C4-2B (cell line): ENCODE results near the gene ARHGEF28.

ENCODE experiments used
- H3K27ac ChIP-seq: fragments of 450-650 bp; 2 replicates; pipeline ENCODE4 v1.5.1; 2017
- ZFX ChIP-seq: fragments of 450-650 bp; IDR thresholded peaks from 2 replicates; pipeline ENCODE4 v1.6.1; 2017
- TF ChIP-seq, protein P1 (sequence below): fragments of 450-650 bp; conservative IDR thresholded peaks from 2 replicates; pipeline ENCODE4 v1.5.1; 2017; ENCODE audit warnings: mild to moderate bottlenecking

ARHGEF28 gene

DNA sequence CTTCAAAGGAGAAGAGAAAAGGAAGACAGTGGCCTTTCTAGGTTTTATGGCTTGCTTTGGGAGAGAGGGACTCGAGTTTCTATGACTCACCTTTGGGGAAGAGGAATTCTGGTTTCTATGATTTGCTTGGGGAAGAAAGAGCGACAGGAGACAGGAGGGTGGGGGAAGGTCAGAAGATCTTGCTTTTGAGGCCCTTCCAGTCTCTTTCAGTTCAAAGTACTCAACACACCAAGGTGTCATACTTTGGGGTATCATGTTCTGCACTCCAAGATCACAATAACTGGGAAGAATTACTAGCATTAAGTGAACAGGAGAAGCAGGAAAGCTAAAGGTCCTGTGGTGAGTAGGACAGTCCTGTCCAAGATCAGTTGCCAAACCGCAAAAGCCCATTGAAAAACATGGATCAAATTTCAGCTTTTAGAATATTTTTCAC, 324.5 kb downstream of the ARHGEF28 start:
- TF ChIP-seq, protein P1, sequence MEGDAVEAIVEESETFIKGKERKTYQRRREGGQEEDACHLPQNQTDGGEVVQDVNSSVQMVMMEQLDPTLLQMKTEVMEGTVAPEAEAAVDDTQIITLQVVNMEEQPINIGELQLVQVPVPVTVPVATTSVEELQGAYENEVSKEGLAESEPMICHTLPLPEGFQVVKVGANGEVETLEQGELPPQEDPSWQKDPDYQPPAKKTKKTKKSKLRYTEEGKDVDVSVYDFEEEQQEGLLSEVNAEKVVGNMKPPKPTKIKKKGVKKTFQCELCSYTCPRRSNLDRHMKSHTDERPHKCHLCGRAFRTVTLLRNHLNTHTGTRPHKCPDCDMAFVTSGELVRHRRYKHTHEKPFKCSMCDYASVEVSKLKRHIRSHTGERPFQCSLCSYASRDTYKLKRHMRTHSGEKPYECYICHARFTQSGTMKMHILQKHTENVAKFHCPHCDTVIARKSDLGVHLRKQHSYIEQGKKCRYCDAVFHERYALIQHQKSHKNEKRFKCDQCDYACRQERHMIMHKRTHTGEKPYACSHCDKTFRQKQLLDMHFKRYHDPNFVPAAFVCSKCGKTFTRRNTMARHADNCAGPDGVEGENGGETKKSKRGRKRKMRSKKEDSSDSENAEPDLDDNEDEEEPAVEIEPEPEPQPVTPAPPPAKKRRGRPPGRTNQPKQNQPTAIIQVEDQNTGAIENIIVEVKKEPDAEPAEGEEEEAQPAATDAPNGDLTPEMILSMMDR = no peak
- no peak for TF ChIP-seq ZFX
- no peak overlapping the region for H3K27ac ChIP-seq

DNA sequence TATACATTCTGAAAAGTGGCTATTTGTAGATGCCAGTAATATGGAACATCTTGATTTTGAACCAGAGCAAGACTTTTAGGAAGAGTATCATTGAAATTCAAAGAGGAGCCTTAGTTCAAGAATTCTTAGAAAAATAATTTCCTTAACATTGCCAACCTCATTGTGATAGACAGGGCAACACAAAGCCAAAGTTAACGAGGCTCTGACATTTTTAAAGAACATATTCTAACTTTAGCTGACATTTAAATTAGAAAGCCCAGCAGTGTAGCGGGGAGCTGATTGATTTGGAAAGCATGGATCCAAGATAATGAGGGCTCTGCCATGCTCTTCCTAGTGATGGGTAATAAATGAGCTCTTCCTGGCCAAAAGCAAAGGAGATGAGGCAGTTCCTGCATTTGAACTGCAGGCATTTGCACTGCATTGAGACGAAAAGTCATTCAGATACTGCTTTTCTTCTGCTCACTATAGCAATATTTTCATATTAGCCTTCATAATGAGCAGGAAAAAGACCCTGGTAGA, 325.0 kb downstream of the ARHGEF28 start:
- no peak overlapping the region for H3K27ac ChIP-seq
- no peak for TF ChIP-seq ZFX
- TF ChIP-seq, protein P1 = no peak

DNA sequence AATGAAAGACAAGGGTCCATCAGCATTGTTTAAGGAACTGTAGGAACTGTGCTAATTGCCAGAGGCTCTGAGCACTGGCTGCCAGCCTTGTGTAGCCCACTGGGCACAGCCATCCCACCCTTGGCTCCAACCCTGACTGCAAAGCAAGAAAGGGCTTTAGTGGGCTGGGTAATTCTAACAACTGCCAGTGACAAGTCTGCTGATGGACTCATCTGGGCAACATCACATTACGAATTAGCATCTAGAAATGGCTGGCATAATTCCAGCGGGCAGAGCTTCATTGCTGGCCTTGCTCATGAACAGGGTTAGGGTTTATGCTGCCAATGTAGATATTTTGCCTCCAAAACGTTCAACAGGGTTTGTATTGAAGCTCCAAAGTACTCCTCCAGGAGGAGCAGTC, 326.9 kb downstream of the ARHGEF28 start:
- TF ChIP-seq, protein P1 = no peak
- no peak for TF ChIP-seq ZFX

DNA sequence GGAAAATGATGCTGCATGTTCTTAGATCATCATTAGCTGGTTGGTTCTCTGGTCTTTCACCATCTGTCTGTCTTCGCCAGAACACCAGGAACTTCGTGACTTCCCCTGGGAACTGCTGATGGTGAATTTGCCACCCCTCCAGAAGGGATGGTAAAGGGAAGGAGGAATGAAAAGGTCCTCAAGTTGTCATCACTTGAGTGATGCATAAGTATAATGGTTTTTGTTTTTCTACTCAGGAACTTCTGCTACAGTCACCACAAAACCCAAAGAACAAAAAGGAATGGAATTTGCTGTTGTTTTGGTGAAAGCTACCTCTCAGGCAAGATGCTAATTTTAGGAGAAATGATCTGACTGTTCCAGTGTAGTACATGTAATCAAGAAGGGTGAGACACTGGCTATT, 328.4 kb downstream of the ARHGEF28 start:
- TF ChIP-seq, protein P1 = no peak
- no peak for TF ChIP-seq ZFX
- H3K27ac ChIP-seq = no peak overlapping the region

More for the DNA sequence above, 326.9 kb downstream of the ARHGEF28 start:
- H3K27ac ChIP-seq = no peak overlapping the region

DNA sequence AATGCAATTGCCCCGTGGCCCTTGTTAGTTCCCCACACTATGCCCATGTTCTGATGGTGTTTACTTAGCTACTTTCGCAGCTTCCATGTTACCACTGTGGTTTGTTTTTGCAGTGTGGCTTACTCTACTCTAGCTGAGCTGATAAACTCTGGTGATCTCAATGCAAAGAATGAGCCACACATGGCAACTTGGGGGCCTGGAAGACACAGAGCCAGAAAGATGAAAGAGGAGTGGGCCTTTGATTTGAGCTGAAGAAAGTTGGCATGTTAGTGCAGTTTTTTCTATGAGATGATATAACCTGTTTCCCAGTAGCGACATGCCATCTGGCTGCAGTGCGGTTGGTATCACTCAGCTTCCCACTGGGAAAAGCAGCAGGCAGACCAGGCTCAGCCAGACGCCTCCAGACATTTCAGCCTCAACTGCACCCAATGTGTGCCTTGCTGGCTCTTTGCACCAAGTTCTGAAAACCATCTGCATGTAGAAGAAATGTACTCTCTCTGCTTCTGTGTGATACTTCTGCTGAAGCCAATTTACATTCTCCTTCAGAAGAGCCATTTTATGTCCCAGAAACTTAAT, 329.4 kb downstream of the ARHGEF28 start:
- no peak for TF ChIP-seq ZFX
- TF ChIP-seq, protein P1 = no peak
- H3K27ac ChIP-seq = no peak overlapping the region

- no peak overlapping the region for H3K27ac ChIP-seq
- no peak for TF ChIP-seq ZFX
- TF ChIP-seq, protein P1 = no peak
These were observed 331.5 kb downstream of the ARHGEF28 start for GRCh38 chr5:73957397-73958001.

GRCh38 chr5:73958037-73958436, 332.0 kb downstream of the ARHGEF28 start:
- TF ChIP-seq, protein P1 = no peak
- no peak for TF ChIP-seq ZFX
- H3K27ac ChIP-seq = no peak overlapping the region
